Glutamatergic neuron (in vitro differentiated cells): ENCODE measurements around the gene AGBL4. TPM values are rescaled to one million over a fixed set of nuclear protein-coding genes. Genes with fewer than 3 reads are reported as not detected.

Source experiments
- DNase-seq: peaks from one replicate; pipeline ENCODE4 v3.0.0; 2022
- H3K27ac Mint-ChIP-seq: one replicate; pipeline ENCODE4 v1.8.0; 2020; ENCODE audit warnings: mild to moderate bottlenecking, mixed read lengths, inconsistent platforms; ENCODE audit not compliant: unreplicated experiment
- H3K27me3 Mint-ChIP-seq: one replicate; pipeline ENCODE4 v1.8.0; 2020; ENCODE audit warnings: mild to moderate bottlenecking, moderate library complexity, mixed read lengths, inconsistent platforms; ENCODE audit not compliant: unreplicated experiment
- H3K36me3 Mint-ChIP-seq: one replicate; pipeline ENCODE4 v1.8.0; 2020; ENCODE audit warnings: mild to moderate bottlenecking, mixed read lengths, inconsistent platforms; ENCODE audit not compliant: unreplicated experiment
- H3K4me1 Mint-ChIP-seq: one replicate; pipeline ENCODE4 v1.8.0; 2020; ENCODE audit warnings: mild to moderate bottlenecking, low read depth, mixed read lengths, inconsistent platforms; ENCODE audit not compliant: unreplicated experiment
- H3K4me3 Mint-ChIP-seq: one replicate; pipeline ENCODE4 v1.8.0; 2020; ENCODE audit warnings: mild to moderate bottlenecking, mixed read lengths, inconsistent platforms; ENCODE audit not compliant: unreplicated experiment
- H3K9me3 Mint-ChIP-seq: one replicate; pipeline ENCODE4 v1.8.0; 2020; ENCODE audit warnings: mild to moderate bottlenecking, moderate library complexity, mixed read lengths, inconsistent platforms; ENCODE audit not compliant: unreplicated experiment
- total RNA-seq: library from RNA; stranded (reverse); fragmentation: NEBNext Ultra II Directional; extraction: Animal tissue kit (Norgen Biotek cat#: 25700); gene quantifications from one replicate; pipeline ENCODE4 v1.2.1, GENCODE V29; 2021; ENCODE audit not compliant: unreplicated experiment
- TF ChIP-seq, protein P1 (sequence below): fragments of 200-600 bp; sonication (generic); IDR thresholded peaks from one replicate; pipeline ENCODE4 v1.5.0; 2021; ENCODE audit not compliant: partially characterized antibody, unreplicated experiment

Gene AGBL4
- total RNA-seq, 1 donor from 2014 or later, result 3.5 TPM

DNA sequence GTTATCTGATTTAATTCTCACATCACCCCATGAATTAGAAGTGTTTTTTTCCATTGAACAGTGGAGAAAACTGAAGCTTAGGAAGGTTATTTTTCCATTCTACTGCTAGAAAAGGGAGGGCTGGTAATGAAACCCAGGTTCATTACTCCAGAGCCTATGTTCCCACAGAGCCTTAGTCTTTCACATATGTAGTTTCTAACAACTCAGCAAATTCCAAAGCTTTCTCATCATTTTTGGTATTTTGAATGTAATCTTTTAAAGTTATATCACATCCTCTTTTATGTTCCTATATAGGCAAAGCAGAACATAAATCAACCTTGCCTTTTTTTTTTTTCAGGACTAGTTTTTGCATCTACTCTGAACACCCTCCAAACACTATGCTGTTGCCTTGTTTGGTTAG lies 1115.1 kb downstream of the AGBL4 start:
- TF ChIP-seq, protein P1, sequence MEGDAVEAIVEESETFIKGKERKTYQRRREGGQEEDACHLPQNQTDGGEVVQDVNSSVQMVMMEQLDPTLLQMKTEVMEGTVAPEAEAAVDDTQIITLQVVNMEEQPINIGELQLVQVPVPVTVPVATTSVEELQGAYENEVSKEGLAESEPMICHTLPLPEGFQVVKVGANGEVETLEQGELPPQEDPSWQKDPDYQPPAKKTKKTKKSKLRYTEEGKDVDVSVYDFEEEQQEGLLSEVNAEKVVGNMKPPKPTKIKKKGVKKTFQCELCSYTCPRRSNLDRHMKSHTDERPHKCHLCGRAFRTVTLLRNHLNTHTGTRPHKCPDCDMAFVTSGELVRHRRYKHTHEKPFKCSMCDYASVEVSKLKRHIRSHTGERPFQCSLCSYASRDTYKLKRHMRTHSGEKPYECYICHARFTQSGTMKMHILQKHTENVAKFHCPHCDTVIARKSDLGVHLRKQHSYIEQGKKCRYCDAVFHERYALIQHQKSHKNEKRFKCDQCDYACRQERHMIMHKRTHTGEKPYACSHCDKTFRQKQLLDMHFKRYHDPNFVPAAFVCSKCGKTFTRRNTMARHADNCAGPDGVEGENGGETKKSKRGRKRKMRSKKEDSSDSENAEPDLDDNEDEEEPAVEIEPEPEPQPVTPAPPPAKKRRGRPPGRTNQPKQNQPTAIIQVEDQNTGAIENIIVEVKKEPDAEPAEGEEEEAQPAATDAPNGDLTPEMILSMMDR, result no peak
- Mint-ChIP-seq H3K27me3 (no peaks in the 10 kb centered on the region), H3K9me3 (no peaks in the 10 kb centered on the region), H3K36me3 (no peaks in the 10 kb centered on the region), H3K4me3 (no peak overlapping the region), H3K4me1 (peaks cover 5% of the 10 kb centered on the region), H3K27ac (no peak overlapping the region)
- no peak for DNase-seq

DNA sequence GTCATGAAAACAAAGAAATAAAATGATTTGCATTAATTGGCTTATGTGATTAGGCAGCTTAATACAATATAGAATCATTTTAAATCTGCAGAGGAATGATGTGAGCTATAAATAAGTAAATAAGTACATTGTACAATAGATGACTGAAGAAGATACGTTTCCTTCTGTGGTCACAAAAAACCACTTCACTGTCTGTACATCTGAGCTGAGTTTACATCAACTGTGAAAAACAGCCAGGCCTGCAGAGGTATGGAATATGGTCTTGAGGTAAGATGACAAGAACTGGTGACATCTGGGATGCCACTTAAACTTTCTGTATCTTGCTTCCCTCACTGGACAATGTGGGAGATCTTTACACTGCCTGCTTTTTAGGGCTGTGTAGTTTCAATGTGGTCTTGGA lies 1117.0 kb downstream of the AGBL4 start:
- Mint-ChIP-seq H3K27ac (no peak overlapping the region), H3K4me1 (peaks cover 5% of the 10 kb centered on the region), H3K27me3 (no peaks in the 10 kb centered on the region), H3K9me3 (no peaks in the 10 kb centered on the region), H3K36me3 (no peaks in the 10 kb centered on the region), H3K4me3 (no peak overlapping the region)
- no peak for DNase-seq
- TF ChIP-seq, protein P1, result no peak

DNA sequence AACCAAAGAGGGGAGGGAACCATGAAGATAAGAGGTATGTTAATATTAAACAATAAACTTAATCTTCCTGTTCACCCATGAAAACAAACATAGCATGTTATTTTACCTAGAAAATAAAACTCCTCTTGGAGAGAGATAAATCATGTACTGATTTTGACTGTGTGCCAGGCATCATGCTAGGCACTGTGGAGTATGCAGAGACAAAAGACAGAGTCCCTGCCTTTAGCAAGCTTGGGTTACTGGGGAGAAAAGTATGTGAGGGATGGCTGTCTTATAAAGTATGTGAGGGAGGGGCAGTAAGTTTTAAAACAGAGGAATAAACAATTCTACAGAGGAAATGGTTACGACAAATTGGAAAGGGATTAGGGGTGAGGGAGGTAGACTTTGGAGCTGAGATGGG lies 1117.6 kb downstream of the AGBL4 start:
- H3K27ac Mint-ChIP-seq, result no peak overlapping the region
- H3K4me1 Mint-ChIP-seq, result peaks cover 5% of the 10 kb centered on the region
- H3K36me3 Mint-ChIP-seq, result no peaks in the 10 kb centered on the region
- no peaks in the 10 kb centered on the region for H3K27me3 Mint-ChIP-seq
- no peak for DNase-seq
- H3K9me3 Mint-ChIP-seq, result no peaks in the 10 kb centered on the region
- TF ChIP-seq, protein P1, result no peak
- no peak overlapping the region for H3K4me3 Mint-ChIP-seq

GRCh38 chr1:48903291-48903690 lies 1120.5 kb downstream of the AGBL4 start:
- no peak overlapping the region for H3K4me3 Mint-ChIP-seq
- TF ChIP-seq, protein P1, result no peak
- no peak for DNase-seq
- H3K9me3 Mint-ChIP-seq, result no peaks in the 10 kb centered on the region
- no peaks in the 10 kb centered on the region for H3K27me3 Mint-ChIP-seq
- H3K4me1 Mint-ChIP-seq, result no peaks in the 10 kb centered on the region
- no peak overlapping the region for H3K27ac Mint-ChIP-seq
- H3K36me3 Mint-ChIP-seq, result no peaks in the 10 kb centered on the region

GRCh38 chr1:48898894-48899293 lies 1124.9 kb downstream of the AGBL4 start:
- Mint-ChIP-seq H3K27me3 (no peaks in the 10 kb centered on the region), H3K4me1 (no peaks in the 10 kb centered on the region), H3K9me3 (no peaks in the 10 kb centered on the region), H3K36me3 (no peaks in the 10 kb centered on the region), H3K27ac (no peak overlapping the region), H3K4me3 (no peak overlapping the region)
- no peak for DNase-seq
- TF ChIP-seq, protein P1, result no peak
